Stimulated activated CD4-positive, alpha-beta T cell treated with anti-CD3 and anti-CD28 coated beads, Interleukin-4, amount 100 ng/mL, for 4 hours (primary cell): ENCODE data around the gene TWF2.

ENCODE experiments used
- DNase-seq, 2 experiments: peaks; one replicate each; pipeline ENCODE4 v3.0.0-alpha.2; 2020

Gene TWF2

DNA sequence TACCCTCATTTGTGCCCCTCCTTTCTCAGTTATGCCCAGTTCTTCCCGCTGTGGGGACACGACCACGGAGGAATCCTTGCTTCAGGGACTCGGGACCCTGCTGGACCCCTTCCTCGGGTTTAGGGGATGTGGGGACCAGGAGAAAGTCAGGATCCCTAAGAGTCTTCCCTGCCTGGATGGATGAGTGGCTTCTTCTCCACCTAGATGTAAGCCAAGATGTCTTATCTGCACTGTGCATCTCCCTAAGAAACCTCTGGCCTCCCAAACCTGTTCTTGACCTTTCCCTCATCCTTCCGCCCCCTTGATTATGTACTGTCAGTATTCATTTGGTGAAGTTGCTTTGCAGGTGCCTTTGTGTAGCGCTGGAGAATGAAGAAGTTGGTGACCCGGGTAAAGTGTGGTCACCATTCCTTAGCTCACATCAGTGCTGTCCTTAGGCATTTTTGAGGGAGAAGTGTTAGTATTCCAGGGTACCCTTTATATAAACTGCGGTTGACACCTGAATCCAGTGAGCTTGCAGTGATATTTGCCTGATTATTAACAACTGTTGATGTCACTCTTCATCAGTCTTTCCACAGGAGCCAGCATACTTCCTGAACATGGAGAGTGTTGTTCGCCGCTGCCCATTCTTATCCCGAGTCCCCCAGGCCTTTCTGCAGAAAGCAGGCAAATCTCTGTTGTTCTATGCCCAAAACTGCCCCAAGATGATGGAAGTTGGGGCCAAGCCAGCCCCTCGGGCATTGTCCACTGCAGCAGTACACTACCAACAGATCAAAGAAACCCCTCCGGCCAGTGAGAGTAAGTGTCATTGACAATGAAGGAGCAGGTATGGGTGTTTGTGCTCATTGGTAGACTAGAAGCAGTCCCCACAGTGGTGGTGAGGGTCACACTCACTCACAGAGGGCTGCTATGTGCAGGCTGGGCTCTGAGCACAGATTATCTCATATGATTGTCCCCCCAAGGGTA, 40.0 kb downstream of the TWF2 start:
- DNase-seq, result no peak

DNA sequence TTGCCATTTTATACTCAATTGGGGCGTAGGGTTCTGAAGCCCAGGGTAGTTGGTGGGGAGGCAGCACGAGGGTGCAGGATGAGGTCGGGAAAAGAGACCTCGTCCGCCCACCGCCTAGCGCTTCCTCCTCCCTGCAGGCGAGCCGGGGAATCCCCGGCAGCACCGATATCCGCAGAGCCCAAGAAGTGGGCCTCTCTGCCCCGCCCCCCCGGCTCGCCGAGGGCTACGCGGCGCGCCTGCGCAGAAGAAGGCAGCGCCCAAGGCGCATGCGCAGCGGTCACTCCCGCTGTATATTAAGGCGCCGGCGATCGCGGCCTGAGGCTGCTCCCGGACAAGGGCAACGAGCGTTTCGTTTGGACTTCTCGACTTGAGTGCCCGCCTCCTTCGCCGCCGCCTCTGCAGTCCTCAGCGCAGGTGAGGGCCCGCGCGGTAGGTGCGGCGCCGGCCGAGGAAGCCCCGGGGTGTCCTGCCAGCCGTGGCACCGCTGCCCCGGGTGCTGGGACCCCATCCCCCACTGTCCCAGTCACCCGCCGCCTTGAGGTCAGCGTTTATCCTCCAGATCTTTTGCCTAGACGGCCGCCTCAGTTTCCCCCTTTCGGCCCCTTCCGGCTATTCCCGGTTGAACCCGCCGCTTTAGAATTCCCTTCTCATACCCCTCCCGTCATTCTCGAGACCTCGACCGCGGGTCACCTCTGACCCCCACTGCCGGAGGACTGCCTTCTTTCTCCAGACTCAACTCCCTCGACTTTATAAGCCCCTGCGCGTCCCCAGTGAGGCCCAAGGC, 40.9 kb downstream of the TWF2 start, which contains the start of gene ALAS1:
TSS of gene ALAS1 (plus strand) at position 319 of the 784 bp plus-strand sequence. CDS start 1,082 bp downstream, outside the sequence.
- DNase-seq, result peak; percentile 92 to 96

DNA sequence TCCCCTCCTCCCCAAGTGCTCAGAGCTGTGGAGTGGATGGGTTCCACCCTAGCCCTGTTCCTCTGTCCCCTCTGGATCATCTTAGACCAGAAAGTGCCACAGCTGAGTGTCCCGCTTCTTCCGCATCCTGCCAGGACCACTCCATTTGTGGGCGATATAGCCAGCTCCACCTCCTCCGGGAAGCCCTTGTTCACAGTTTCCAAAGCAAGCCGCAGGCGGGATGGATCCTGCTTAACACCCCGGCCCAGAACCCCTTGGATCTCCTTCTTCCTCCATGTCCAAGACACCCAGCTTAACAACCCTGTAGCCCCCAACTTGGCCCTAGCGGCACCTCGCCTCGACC, 41.5 kb downstream of the TWF2 start:
- DNase-seq, result no peak

DNA sequence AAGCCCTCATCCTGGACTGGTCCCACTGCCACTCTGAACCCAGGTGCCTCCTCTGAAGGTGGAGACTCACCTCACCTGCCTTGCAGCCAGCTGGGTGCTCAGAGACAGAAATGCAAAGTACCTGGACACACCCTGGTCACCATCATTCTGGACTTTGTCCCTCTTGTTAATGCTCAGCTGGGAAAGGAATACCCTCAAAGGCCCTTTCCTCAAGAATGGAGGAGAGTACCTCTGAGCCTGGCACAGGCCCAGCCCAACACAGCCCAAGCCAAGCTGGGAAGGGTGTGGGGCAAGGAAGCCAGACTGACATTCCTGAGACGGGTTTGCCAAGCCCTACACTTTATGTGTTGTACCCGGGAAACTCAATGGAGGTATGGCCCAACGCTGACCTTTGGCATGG, 42.0 kb downstream of the TWF2 start:
- DNase-seq, result no peak

DNA sequence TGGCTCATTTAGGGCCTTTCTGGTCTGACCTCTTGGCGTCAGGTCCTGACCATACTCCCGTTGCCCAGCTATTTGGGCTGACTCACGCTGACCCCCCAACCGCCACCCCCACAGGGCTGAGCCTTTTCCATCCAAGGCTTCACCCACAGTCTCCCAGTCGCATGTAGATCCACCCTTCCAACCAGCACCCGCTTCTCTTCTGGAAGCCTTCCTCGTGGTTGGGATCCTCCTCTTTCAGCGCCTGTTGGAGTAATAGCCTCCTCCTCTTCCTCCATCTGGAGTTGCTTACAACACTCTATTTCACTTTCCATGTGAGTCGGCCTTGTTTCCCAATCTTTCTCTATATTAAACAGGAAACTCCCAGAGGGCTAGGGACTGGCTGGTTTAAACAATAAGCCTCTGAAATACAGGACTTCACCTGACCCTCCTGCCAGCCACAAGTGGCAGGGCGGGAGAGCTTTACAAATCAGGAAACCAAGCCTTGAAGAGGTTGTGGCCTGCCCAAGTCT, 43.1 kb downstream of the TWF2 start:
- no peak for DNase-seq

DNA sequence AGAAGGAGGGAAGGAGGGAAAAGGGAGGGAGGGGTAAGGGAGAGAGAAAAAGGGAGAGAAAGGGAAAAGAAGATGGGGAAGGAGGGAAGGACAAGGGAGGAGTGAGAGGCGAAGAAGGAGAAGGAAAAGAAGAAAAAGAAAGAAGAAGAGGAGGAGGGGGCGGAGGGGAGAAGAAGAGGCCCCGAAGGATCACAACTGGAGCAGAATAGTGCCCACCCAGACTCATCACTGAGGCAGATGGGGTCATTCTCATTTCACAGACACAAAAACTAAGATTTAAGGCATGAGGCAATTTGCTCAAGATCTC, 43.7 kb downstream of the TWF2 start:
- DNase-seq, result no peak

DNA sequence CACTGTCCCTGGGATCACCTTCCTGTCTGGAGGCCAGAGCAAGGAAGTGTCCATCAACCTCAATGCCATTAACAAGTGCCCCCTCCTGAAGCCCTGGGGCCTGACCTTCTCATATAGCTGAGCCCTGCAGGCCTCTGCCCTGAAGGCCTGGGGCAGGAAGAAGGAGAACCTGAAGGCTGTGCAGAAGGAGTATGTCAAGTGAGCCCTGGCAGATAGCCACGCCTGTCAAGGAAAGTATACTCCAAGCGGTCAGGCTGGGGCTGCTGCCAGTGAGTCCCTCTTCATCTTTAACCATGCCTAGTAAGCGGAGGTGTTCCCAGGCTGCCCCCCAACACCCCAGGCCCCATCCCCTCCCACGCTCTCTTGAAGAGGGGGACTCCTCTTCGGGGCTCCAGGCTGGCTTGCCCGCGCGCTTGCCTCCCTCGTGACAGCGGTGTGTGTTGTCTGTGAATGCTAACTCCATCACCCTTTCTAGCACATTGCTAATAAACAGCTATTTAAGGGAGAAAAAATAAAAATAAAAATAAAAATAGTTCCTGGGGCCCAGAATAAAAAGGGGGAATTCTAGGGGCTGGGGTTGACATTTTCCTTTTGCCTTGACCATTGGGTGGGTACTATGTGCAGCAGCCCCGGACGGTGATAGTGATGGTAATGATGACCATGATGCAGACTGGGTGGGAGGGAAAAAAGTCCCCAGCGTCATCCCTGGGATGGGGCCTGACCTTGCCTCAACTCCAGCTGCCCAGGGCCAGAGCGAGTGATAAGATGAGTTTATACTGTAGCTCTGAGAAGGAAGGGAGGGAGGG, 44.3 kb downstream of the TWF2 start:
- DNase-seq, result no peak

DNA sequence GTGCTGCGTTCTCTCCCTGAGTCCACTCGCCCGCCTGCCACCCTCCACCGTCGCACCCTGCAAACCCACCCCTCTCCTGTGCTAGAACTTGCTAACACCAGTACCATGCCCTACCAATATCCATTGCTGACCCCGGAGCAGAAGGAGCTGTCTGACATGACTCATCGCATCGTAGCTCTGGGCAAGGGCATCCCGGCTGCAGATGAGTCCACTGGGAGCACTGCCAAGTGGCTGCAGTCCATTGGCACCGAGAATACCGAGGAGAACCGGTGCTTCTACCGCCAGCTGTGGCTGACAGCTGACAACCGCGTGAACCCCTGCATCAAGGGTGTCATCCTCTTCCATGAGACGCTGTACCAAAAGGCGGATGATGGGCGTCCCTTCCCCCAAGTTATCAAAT, 45.9 kb downstream of the TWF2 start:
- no peak for DNase-seq

DNA sequence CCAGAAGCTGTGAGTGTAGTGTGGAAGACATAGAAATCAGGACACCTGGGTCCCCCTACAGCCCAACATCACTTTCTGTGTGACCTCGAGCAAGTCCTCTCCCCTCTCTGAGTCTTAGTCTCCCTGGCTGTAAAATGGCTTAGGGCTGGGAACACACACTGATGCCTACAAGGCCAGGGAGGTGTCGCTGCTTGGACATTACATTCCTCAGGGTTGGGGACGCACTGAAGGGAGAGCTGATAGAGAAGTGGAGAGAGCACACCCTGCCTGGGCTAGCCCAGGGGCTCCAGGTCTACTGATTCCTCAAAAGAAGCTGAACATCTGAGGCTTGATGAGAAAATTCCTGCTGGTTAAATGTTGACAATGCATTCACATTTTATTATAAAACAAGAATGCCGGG, 47.3 kb downstream of the TWF2 start:
- no peak for DNase-seq

DNA sequence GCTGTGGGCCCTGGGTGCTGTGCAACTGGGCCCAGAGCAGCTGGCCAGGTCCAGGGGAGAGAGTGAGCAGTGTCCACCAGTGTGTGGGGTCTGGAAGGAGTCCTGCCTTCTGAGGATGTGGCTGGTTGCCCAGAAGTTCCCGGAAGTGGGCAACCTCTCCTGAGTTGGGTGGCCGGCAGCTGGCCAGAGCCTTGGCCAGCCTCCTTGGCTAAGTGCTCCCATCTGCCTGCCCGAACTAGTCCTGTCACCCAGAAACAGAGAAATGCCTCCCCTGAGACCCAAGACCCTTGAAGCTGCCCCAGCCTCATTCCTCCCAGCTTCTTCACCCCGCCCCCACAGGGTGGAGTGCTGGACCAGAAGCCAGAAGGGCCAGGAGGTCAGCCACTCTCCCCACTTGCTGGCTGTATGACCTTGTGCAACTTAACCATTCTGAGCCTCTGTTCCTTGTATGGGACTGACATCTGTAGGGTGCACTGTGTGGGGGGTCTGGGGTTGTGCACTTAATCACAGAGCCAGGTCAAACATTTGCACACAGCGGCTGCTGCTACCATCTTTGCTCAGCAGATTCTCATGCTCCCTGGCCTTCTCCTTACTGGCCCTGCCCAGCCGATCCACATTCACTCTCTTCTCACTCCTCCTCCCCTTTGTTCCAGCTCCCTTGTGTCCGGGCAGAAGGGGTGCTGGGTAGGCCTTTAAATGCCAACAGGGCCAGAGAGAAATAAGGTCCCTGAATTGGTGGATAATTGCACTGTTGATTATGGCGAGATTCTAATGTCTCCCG, 48.5 kb downstream of the TWF2 start:
- DNase-seq, result no peak

DNA sequence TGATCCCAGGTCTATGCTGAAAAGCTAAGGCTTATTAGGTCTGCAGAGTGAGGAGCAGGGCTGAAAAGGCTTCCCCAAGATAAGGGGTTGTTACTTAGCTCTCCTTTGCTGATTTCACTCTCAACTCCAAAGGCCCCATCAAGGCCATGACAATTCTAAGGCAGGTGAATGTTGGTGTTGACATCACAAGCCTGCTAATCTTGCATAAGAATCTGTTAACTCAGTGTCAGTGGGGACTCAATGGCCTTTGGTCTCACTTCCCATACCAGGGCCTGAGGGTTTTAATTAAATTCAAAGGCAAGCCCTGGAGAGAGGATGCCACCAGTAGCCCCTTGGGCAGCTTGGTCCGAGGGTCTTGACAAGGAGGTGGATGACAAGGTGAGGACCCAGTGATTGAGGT, 50.4 kb downstream of the TWF2 start:
- no peak for DNase-seq

DNA sequence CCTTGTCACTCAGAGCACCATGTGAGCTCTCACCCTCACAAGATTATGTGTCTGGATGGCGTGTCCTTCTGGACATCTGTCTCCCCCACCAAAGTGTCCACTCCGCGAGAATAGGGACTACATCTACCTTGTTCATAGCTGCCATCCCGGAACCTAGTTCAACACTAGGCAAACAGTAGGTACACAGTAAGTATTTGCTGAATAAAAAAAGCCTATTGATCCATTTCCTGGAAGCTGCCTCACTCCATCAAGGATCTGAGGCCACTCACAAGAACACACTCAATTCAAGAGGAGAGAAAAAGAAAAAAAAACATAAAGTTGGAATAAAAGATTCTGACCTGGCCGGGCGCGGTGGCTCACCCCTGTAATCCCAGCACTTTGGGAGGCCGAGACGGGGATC, 52.2 kb downstream of the TWF2 start:
- no peak for DNase-seq

DNA sequence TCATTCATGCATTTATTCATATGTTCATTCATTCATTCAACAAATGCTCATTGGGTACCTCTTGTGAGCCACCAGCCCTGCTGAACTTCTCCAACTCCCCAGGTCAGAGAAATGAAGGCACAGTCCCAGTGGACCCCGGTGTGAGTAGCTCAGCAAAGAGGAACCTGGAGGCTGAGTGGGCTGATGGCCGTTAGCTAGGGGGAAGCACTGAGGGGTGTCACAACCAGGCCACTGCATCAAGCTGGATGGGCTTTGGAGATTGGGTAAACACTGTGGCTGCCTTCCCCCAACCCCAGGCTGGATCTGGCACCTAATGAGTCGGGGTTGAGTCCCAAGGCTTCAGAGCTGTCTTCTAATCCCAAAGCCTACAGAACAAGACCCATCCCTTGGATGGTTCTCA, 53.1 kb downstream of the TWF2 start:
- DNase-seq, result no peak

DNA sequence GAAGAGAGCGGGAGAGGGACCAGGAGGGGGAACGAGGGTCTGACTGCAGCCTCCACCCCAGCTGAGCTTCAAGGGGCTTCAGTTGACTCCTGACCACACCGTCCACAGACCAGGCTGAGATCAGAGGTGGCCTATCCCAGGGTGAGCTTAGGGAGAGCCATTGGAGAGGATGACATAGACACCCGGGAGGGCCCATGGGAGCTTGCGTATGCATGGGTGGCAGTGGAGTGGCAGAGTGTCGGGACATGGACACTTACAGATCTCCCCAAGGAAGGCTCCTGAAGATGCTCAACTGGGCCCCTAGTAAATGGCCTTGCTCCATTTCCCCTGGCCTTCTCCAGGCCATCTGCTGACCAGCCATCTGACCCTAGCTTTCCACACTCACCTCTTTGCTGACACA, 53.6 kb downstream of the TWF2 start:
- DNase-seq, result no peak

DNA sequence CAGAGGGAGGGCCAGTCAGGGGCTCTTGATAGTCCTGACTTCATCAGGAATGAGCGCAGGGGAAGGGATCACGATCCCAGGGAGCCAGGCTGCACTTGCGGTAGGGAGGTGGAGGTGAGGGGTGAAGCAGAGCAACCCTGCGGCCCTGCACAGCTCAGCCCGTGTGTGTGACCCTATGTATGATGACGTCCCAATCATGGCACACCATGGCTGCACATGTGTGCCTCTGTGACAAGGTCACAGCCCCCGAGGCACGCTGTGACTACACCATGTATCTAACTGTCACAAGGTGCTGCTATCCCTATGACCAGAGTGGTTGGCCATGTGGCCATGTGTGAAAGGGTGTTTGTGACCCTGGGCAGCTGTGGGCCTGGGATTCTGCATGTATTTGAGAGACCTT, 54.3 kb downstream of the TWF2 start:
- no peak for DNase-seq

DNA sequence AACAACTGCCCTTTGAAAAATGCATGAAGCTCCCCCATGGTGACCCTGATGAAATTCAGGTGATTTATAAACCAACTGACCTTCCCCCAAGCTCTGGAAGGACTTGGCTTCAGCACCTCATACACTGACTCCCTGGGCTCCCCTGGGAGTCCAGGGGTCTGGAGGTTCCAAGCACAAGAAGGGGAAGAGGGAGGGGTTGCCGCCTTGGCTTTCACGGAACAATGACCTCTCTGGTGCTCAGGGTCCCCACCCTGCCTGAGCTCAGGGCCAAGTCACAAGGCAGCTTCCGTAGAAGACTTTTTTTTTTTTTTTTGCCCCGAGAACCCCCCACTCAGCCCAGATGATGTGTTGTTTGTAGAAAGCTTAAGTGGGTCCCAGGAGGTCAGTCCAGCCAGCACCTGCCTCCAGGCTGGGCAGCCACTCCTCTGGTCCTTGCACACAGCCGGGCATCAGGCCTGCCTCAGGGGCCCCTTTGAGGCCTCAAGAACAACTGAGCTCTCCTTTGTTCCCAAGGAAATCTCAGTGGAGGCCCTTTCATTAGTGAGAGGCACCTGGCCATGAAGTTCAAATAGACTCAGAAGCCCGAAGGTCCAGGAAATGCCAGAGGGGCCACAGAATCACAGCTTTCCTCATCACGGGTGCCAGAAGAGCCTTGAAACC, 55.0 kb downstream of the TWF2 start:
- DNase-seq, result no peak

DNA sequence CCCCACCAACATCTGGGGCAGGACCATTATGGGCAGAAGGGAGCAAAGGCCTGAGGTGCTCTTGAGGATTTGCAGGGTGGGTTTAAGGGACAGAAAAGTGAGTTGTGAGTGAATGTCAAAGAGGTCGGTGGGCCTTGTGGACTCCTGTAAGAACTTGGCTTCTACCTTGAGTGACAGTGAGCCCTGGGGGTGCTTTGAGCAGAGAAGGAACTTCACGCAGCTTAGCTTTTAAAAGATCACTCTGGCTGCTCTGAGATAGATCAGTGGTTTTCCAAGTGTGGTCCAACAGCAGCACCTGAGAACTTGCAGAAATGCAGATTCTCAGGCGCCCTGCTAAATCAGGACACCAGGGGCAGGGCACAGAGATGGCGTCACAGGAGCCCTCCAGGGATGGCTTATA, 56.3 kb downstream of the TWF2 start:
- no peak for DNase-seq

DNA sequence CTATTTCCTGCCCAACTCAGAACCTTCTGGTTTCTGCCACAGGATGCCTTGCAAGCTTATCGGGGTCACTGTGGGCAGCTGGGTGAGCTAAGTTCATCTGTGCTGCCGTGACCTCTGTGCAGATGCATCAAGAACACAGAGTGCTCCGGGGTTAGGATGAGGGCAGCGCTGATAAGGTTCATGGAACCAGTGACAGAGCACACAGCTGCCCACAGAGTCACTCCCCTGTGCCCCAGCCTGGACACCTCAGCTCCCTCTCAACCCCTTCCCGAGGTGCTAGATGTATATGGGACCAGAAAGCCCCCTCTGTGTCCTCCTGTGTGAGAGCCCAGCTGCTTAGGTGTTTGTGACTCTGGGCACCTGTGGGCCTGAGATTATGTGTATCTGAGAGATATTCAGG, 56.8 kb downstream of the TWF2 start:
- DNase-seq, result no peak

DNA sequence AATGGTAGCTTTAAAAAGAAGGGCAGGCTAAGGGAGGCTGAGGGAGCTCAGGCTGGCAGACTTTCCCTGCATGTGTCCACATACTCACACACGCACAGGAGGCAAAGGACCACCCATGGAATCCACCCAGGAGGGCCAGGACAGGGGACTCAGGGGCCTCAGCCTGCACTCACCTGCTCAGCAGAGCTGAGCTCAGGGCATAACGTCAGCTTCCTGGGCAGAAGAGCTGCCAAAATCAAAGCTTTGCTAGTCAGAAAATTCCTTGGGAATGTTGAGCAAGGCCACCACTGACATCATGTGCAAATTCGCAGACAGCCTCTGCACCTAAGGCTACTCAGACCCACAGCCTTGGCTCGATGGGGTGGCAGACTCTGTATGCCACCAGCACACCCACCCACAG, 57.4 kb downstream of the TWF2 start:
- no peak for DNase-seq
